ENCODE measurements around the gene LYPD5.

The LYPD5 gene

DNA sequence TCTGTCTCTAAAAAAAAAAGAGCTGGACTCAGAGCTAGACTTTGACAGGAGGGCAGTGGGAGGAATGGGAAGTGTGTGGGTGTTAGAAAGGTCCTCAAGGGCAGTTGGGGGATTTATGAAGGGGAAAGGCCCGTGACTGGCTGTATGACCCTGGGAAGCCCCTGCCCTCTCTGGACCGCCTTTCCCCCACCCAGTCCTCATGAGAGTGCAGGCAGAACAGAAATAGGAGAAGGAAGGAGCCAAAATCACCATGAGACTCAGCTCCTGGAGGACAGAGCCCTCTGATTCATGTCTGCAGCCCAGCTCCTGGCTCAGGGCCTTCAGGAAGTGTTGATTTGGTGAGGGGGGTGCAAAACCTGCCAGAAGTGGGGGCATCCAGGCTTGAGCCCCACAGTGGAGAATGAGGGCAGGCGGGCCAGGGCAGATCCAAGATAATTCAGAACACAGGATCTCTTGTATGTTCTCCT, 38.7 kb downstream of the LYPD5 start:
- no peak overlapping the region for H3K4me3 ChIP-seq (ENCODE audit: low read length)
- TF ChIP-seq, protein P1, sequence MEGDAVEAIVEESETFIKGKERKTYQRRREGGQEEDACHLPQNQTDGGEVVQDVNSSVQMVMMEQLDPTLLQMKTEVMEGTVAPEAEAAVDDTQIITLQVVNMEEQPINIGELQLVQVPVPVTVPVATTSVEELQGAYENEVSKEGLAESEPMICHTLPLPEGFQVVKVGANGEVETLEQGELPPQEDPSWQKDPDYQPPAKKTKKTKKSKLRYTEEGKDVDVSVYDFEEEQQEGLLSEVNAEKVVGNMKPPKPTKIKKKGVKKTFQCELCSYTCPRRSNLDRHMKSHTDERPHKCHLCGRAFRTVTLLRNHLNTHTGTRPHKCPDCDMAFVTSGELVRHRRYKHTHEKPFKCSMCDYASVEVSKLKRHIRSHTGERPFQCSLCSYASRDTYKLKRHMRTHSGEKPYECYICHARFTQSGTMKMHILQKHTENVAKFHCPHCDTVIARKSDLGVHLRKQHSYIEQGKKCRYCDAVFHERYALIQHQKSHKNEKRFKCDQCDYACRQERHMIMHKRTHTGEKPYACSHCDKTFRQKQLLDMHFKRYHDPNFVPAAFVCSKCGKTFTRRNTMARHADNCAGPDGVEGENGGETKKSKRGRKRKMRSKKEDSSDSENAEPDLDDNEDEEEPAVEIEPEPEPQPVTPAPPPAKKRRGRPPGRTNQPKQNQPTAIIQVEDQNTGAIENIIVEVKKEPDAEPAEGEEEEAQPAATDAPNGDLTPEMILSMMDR (conservative IDR thresholded peaks at IDR 0.05; ENCODE audit: low read length), result no peak

DNA sequence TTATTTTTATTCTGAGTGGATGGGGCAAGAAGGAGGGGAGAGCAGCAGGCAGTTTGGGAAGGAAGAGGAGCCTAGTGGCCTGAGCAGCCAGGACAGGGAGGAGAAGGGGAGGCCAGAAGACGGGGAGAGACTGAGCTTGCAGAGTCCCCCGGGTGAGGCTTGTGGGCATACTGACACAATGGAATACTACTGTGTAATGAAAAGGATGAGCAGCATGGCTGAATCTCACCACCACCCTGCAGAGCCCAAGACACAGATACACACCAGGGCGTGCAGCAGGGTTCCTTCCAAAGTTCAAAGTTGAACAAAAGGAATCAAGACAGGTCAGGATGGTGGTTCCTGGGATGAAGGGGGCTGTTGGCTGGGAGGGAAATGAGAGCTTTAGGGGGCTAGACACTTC, 39.4 kb downstream of the LYPD5 start:
- DNase-seq (ENCODE audit: low read depth), result no peak
- H3K4me3 ChIP-seq (ENCODE audit: low read length), result no peak overlapping the region

More for the DNA sequence above, 38.7 kb downstream of the LYPD5 start:
- DNase-seq (ENCODE audit: low read depth), result peak; percentile 30

DNA sequence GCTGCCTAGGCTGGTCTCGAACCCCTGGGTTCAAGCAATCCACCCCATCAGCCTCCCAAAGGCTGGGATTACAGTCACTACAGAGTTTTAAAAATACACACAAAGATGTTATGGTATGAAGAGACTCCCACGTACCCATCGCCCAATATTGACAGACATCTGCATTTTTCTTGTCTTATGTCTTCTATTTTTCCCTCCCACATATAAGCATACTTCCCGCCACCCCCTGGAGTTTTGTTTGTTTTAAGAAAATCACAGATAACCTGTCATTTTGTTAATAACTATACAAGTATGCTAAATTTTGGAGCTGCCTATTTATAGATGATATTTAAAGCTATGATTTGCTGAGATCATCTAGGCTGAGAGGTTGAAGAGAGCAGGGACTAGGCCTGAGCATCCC, 41.3 kb downstream of the LYPD5 start:
- DNase-seq (ENCODE audit: low read depth), result no peak
- TF ChIP-seq, protein P1 (conservative IDR thresholded peaks at IDR 0.05; ENCODE audit: low read length), result no peak
- no peak overlapping the region for H3K4me3 ChIP-seq (ENCODE audit: low read length)

More for the DNA sequence above, 39.4 kb downstream of the LYPD5 start:
- TF ChIP-seq, protein P1 (conservative IDR thresholded peaks at IDR 0.05; ENCODE audit: low read length), result no peak

DNA sequence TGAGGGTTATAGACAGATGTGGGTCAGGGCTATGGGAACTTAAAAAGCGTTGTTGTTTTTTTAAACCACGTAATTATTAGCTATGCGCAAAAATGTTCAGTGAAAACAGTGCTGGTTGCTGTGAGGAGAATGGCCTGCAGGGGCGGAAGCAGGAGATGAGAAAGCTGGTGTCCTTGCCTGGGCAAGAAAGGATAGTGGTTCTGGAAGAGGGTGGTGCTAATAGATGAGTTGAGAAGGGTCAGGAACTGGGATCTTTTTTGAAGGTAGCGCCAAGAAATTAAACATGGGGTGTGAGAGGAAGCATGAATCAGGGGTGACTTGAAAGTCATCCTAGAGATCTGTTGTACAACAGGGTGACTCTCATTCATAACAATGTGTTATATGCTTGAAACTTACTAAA, 42.7 kb downstream of the LYPD5 start:
- no peak overlapping the region for H3K4me3 ChIP-seq (ENCODE audit: low read length)
- peak; percentile 69 for DNase-seq (ENCODE audit: low read depth)
- TF ChIP-seq, protein P1 (conservative IDR thresholded peaks at IDR 0.05; ENCODE audit: low read length), result peak; percentile 67

DNA sequence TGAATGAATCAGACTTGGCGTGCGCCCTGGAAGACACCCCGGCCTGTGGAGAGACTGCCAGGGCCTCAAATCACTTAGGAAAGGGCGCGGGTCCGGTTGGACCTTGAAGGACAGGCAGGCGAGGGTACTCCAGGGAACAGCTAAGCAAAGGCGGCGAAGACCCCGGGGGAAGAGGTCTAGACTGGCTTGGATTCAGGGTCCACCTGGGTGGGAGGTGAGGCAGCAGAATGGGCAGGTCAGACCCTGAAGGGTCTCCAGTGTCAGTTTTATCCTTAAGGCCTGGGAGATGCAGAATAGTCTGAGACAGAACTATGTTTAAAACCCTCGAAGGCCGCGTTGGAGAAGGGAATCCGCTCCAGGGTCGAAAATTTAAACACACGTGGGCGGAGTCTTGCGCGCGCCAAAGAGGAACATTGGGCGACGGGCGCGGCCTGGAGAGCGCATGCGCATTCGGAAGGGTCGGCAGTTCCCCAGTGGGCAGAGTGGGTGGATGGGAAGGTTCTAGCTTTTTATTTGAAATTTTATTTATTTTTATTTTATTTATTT, 46.9 kb downstream of the LYPD5 start:
- DNase-seq (ENCODE audit: low read depth), result peak; percentile 61
- TF ChIP-seq, protein P1 (conservative IDR thresholded peaks at IDR 0.05; ENCODE audit: low read length), result no peak
- peak overlapping the region; percentile 87 for H3K4me3 ChIP-seq (ENCODE audit: low read length)

DNA sequence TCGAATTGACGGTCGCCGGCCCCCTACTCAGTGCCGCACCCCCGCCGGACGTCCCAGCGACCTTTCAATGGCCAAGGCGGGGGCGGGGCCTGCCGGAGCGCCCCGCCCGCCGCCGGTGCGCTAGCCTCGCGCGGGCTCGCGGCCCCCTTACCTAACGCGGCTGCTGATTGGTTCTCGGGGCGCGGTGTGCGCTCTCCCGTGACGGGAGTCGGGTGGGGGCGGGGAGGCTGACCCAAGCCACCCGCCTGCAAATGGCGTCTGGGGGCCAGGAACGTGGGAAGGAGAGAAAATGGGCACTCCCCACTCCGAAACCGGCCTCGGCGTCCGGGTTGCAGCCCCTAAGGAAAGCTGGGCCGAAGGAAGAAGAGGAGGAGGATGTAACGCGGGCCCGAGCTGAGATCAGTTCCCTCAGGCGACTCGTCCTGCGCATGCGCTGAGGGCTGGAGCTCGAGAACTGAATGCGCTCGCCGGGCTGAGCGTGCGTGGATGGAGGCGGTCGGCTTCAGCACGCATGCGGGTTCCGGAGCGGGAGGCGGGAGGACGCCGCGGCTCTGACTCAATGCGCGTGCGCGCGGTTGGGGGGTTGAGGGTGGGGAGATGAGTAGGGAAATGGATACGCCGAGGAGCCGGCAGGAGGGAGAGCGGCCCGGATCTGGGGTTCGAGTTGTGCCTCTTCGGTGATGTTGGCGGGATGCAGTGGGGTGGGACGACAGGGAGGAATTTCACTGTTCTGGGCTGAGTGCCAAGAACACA, 47.6 kb downstream of the LYPD5 start, which contains the start of gene SMG9:
Gene SMG9, minus strand, starts transcription at position 460 of the 753 bp plus-strand sequence. CDS start 4,221 bp downstream, outside the sequence.
- TF ChIP-seq, protein P1 (conservative IDR thresholded peaks at IDR 0.05; ENCODE audit: low read length), result 0 out of 2 replicates have a peak, but pooled peaks have one; percentile 6
- peak; percentile 96 for DNase-seq (ENCODE audit: low read depth)
- H3K4me3 ChIP-seq (ENCODE audit: low read length), result peak within 1 kb of the TSS; percentile 87

DNA sequence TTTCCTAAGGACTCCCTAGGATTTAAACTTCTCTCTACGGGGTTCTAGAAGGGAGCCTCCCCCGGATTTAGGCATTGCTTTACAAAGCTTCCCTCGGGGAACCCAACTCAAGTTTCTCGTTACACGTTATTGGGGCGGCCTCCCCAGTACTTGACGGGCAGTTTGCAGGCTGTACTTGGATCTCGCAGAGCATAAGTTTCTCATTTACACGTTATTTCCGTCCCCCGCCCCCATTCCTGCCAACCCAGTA, 48.1 kb downstream of the LYPD5 start:
- no peak for DNase-seq (ENCODE audit: low read depth)
- TF ChIP-seq, protein P1 (conservative IDR thresholded peaks at IDR 0.05; ENCODE audit: low read length), result no peak

More for the DNA sequence above, 48.1 kb downstream of the LYPD5 start:
- peak overlapping the region; percentile 87 for H3K4me3 ChIP-seq (ENCODE audit: low read length)
